BJ (cell line): Measurements from ENCODE around the gene TMC5. TPM values are rescaled to one million over a fixed set of nuclear protein-coding genes. Genes with fewer than 3 reads are reported as not detected.

ENCODE experiments used
- CTCF ChIA-PET: fragments of 350-600 bp; formaldehyde crosslinking; extraction: SDS; loops from one replicate; lab custom pipeline; 2021; ENCODE audit warnings: antibody characterized with exemption, inconsistent platforms; lab: Yijun Ruan, JAX
- POLR2A ChIA-PET: fragments of 300-600 bp; sonication (Branson Sonifier 250); formaldehyde crosslinking; extraction: SDS; loops from one replicate; lab custom pipeline; 2021; ENCODE audit warnings: antibody characterized with exemption; lab: Charles Lee
- DNase-seq: peaks from one replicate; pipeline ENCODE4 v3.0.0-alpha.2; 2011; ENCODE audit warnings: low read depth
- H3K27me3 ChIP-seq: 2 replicates; pipeline ENCODE4 v1.6.0; 2011; ENCODE audit warnings: low read length; ENCODE audit not compliant: control insufficient read depth, insufficient read depth
- H3K36me3 ChIP-seq: 2 replicates; pipeline ENCODE4 v1.5.1; 2011; ENCODE audit warnings: low read length; ENCODE audit not compliant: control insufficient read depth, insufficient read depth
- H3K4me3 ChIP-seq: 2 replicates; pipeline ENCODE4 v1.5.1; 2011; ENCODE audit warnings: low read depth, mild to moderate bottlenecking, control low read depth, low read length
- CTCF ChIP-seq: IDR thresholded peaks from 2 replicates; pipeline ENCODE4 v1.5.1; 2011; ENCODE audit warnings: low read depth, mild to moderate bottlenecking, control low read depth, inconsistent platforms, low read length, moderate library complexity; ENCODE audit not compliant: insufficient read depth
- polyA plus RNA-seq: library from polyadenylated mRNA; depleted of rRNA; stranded (reverse); fragments of >200 nt; gene quantifications from 2 replicates; pipeline ENCODE4 v1.2.3, GENCODE V29; 2011

TMC5 gene
- polyA plus RNA-seq, 1 experiment: not detected

GRCh38 chr16:19378511-19378910 lies 39.2 kb upstream of the TMC5 start:
- no peaks in the 10 kb centered on the region for H3K27me3 ChIP-seq
- no peak for TF ChIP-seq CTCF
- DNase-seq: no peak
- POLR2A ChIA-PET: interaction anchor here (0.5 kb wide), 1 partner anchor 83 kb away, joined by 4 read pairs; no protein-coding TSS in a partner anchor
- no peaks in the 10 kb centered on the region for H3K36me3 ChIP-seq
- no peak overlapping the region for H3K4me3 ChIP-seq
- CTCF ChIA-PET: interaction anchor here (1.8 kb wide), 1 partner anchor 292 kb away, joined by 12 read pairs; no protein-coding TSS in a partner anchor

- CTCF ChIA-PET: no interaction called here
- H3K36me3 ChIP-seq: no peaks in the 10 kb centered on the region
- DNase-seq: no peak
- POLR2A ChIA-PET: no interaction called here
- H3K27me3 ChIP-seq: no peaks in the 10 kb centered on the region
- TF ChIP-seq CTCF: no peak
- no peak overlapping the region for H3K4me3 ChIP-seq
Observed at GRCh38 chr16:19379838-19380237, 37.8 kb upstream of the TMC5 start.

- CTCF ChIA-PET: no interaction called here
- DNase-seq: no peak
- Histone ChIP-seq H3K36me3 (no peaks in the 10 kb centered on the region), H3K4me3 (no peak overlapping the region), H3K27me3 (no peaks in the 10 kb centered on the region)
- no peak for TF ChIP-seq CTCF
- POLR2A ChIA-PET: no interaction called here
Observed at GRCh38 chr16:19380328-19380727, 37.4 kb upstream of the TMC5 start.

GRCh38 chr16:19382084-19382801 lies 35.4 kb upstream of the TMC5 start:
- no peaks in the 10 kb centered on the region for H3K36me3 ChIP-seq
- H3K27me3 ChIP-seq: no peaks in the 10 kb centered on the region
- no peak for DNase-seq
- ChIA-PET CTCF (interaction anchor here (1.2 to 1.5 kb wide), 3 partner anchors 8 to 296 kb away, joined by 3 to 7 read pairs (median 4); no protein-coding TSS in a partner anchor), POLR2A (no interaction called here)
- no peak for TF ChIP-seq CTCF
- no peak overlapping the region for H3K4me3 ChIP-seq

GRCh38 chr16:19382887-19383816 lies 34.5 kb upstream of the TMC5 start:
- POLR2A ChIA-PET: no interaction called here

More at GRCh38 chr16:19382887-19383816, 34.5 kb upstream of the TMC5 start:
- H3K27me3 ChIP-seq: no peaks in the 10 kb centered on the region
- CTCF ChIA-PET: interaction anchor here (1.0 to 1.2 kb wide), 2 partner anchors 9 to 297 kb away, joined by 3 read pairs; no protein-coding TSS in a partner anchor
- no peak for TF ChIP-seq CTCF
- H3K4me3 ChIP-seq: no peak overlapping the region
- DNase-seq: no peak
- H3K36me3 ChIP-seq: no peaks in the 10 kb centered on the region
